SW 1271 (cell line): ENCODE measurements around the gene CRIP1.

Source experiments
- DNase-seq, 2 experiments: peaks; one replicate each; lab custom pipeline; 2025; lab: John Stamatoyannopoulos, UW

CRIP1 gene

DNA sequence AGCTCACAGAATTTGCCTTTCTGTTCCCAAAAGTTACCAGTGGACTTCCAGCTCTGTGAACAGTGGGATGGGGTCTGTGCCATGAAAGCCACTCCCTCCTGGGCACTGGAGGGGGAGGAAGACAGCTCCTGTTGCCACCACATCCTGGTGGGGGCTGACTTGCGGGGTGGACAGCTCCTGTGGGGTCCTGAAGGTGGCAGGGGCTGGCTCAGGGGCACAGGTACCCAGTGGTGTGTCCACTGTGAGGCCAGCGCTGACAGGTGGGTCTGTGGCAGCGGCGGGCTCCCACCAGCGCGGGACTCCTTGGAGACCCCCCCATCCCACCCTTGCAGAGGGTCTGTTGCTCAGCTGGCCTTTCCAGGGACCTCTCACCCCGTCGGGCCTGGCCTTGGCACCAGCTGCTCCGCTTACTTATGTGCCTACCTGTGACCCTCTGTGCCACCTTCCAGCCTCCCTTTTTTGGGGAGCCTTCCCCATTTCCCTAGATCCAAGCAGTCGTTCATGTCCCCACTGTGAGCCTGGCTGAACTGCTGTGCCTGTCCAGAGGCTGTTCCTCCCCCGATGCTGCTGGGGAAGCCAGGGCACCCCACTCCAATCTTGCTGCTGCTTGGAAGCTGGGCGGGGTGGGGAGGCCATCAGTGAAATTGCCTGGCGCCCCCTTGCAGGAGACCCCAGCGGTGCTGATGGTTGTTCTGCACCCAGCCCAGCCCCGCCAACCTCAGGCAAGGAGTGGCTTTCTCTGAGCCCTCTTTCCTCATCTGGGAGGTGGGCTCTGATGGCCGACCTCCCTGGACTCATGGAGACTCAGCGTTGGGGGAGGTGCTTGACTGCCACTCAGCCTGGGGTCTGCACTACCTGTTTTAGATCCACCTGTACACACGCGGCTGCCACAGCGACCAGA lies 6.5 kb downstream of the CRIP1 start:
- no peak for DNase-seq

DNA sequence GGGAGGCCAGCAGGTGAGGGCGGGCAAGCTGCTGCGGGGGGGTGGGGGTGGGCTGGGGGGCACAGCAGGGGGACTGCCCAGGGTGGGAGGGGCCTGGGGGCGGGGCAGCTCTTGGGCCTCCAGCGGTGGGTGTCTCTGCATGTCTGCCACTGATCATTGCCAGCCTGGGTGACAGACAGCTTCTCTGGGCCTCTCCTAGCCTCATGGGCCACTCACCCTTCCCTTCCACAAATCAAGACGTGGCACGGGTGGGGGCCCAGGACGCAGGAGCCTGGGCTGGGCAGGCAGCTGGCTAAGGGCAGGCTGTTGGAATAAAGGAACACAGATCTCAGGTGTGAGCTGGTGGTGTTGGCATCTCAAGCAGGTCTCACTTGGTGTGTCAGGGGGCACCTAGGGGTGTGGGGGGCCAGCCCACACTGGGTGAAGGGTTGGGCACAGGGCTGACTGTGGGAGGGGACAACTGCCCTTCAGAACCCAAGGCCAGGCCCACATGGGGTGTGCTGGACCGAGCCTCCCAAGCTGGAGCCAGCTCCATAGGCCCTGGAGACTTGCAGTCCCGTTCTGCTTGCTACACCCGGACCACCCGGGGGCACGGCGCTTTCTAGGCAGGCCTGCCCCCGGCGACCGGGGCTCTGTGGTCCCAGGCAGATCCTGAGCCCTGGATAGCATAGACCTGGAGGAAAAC lies 7.4 kb downstream of the CRIP1 start:
- no peak for DNase-seq

DNA sequence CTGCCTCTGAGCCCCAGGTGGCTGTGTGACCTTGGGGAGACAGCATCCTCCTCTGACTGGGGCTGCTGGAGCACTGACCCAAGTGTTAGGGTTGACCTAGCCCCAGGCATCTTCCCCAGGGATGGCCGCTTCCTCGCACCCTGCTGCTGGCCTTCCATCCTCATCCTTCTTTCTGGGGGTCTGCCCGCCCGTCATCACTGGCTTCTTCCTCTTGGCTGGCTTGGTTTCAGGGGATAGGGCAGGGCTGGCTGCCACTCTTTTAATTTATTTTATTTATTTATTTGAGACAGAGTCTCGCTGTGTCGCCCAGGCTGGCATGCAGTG lies 7.9 kb downstream of the CRIP1 start:
- no peak for DNase-seq

DNA sequence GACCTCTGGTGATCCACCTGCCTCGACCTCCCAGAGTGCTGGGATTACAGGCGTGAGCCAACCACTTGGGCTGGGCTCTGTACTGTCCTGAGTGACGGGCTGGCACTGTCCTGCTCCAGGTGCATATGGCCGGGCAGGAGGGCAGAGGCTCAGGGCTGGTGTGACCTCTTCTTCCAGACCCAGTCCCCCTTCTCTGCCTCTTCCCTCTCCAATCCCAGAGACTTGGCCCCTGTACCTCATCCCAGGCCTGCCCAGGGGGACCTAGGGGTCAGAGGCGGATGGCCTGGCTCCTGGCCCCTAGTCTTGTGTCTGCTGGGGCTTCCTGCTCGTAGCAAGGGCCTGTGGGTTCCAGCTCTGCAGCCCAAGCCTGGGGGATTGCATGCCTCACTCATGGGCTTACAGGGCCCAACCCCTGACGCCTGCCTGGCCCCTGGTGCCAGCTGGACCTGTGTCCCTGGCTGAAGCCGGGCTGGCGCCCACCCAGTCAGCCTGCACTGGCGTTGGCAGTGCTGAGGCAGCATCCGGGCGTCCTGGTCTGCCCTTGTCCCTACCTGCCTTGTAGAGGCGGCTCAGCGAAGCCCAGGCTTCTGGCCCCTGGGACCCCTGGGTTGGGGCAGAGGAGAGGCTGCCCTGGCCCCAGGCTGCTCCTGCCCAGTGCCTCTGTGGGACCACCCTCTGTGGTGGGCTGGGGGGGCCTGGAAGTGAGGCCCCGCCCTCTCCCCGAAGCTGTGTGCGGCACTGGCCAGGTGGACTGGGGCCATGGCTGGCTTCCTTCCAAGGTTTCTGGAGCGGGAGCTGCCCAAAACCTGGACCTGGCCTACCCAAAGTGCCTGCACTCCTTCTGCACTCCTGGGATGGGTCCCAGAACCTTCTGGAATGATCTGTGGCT lies 8.7 kb downstream of the CRIP1 start:
- no peak for DNase-seq

DNA sequence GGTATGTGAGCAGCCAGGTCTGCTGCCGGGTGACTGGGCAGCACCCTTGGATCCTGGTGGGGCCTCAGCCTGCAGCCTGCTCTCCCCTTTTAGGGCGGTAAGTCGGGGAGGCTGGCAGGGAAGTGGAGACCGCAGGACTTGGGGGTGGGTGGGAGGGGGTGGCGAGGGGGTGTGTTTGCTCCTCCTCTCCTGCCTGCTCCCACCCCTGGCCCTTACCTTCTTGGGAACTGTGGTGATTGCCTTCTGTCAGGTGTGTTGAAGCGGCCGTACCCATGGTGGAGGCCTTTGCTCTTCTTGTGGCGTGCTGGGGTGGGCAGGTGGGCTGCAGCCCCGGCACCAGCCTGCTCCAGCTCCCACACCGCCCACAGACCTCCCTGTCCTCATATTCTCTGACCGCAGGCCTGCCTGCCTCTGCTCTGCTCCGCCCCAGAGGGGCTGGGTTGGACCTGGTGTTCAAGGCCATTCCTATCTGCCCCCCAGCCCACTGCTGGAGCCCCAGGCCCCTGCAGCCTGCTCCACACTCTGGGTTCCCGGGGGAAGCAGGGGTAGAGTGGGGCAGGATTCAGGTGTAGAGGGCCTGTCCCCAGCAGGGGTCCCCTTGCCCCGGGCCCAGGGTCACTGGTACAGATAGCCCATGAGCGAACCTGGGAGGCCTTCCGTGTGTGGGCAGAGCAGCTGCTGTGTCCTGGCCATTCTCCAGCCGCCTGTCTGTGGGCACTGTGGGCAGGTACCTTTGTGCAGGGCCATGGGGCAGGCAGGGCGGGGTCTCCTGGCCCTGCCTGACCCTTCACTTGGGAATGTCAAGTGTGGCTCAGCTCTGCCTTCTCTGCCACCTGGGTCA lies 9.5 kb downstream of the CRIP1 start:
- no peak for DNase-seq

DNA sequence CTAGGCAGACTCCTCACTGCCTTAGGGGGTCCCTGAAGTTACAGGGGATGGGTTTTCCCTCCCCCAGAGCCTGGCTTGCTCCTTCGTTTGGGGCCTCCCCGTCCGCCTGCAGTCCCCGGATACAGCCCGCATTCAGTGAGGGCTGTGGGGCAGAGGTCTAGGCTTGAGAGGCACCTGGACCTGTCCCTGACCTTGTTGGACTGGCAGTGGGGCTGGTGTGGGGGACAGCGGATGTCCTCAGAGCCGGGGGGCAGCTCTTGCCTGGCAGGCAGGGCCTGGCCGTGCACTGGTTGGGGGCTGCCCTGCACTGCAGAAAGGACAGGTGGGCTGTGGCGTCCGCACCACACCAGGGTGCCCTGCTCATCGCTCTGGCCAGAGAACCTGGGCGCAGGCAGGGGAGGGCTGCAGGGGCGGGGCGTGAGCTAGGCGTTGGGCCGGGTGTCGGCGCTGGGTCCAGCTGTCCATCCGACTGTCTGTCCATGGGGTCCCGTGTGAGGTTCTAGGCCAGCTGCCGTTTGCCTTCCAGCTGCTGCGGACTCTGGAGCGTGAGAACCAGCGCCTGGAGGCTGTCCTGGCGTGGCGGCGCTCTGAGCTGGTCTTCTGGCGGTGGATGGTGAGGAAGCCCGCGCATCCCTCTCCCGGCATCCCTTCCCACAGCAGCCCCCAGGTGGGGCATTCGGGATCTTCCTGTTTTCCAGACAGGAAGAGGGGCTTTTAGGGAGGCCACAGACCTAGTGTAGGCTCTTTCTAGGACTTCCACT lies 10.3 kb downstream of the CRIP1 start:
- no peak for DNase-seq

DNA sequence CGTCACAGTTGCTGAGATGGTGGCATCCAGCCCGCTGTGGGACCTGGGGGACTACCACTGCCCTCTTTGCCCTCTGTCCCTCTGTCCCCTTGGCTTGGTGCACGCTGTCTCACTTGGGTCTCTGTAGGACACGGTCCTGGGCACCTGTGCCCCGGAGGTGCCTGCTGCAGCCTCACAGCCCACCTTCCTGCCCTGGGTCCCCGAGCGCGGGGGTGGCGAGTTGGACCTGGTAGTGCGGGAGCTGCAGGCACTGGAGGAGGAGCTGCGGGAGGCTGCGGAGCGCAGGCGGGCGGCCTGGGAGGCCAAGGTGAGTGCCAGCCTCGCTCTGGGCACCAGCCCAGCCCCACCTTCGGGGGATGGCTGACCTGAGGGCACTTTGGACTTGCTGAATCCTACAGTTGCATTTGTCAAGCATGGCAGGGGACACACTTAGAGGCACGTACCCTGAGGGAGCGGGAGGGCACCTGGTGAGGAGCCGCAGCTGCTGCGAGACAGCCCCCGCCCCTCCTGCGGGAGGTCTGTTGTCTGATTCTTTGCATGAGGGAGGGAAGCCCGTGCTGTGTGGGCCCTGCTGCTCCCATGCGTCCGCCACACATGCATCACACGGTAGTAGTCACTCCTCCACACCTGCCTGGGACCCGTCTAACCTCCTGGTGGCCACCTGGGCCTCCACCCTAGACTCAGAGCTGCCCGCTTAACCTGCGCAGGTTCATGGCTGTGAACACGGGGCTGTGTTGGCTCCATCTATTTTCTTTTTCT lies 11.2 kb downstream of the CRIP1 start:
- no peak for DNase-seq

DNA sequence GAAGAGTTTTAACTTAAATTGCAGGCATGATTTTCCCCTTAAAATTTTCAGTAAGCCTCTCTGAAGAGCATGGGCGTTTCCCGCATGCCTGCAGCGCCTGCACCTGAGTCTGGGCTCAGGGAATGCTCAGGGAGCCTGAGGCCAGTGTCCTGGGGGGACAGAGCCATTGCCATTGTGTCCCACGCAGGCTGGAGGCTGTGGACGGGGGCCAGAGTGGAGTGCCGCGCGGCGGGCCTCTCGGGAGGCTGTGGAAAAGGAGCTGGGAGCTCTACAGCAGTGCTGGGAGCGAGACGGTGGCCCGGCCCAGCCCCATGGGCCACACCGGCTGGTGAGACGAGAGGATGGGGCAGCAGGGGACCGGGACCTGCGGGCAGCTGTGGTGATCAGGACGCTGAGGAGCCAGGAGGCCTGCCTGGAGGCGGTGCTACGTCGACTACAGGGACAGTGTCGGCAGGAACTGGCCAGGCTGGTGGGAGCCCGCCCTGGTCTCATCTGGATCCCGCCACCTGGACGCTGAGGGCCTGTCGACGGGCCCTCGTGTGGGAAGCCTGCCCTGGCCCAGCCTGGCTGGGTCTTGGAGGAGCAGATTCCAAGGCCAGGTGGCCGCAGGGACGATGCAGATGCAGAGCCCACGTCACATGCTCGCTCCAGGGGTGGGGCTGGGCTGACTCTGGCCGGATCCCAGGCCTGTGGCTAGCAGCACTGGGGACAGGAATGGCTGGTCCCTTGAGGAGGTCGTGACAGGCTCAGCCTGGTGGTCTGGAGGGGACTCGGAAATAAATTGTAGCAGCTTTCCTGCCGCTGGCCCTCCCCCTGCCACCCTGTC lies 12.0 kb downstream of the CRIP1 start:
- no peak for DNase-seq

DNA sequence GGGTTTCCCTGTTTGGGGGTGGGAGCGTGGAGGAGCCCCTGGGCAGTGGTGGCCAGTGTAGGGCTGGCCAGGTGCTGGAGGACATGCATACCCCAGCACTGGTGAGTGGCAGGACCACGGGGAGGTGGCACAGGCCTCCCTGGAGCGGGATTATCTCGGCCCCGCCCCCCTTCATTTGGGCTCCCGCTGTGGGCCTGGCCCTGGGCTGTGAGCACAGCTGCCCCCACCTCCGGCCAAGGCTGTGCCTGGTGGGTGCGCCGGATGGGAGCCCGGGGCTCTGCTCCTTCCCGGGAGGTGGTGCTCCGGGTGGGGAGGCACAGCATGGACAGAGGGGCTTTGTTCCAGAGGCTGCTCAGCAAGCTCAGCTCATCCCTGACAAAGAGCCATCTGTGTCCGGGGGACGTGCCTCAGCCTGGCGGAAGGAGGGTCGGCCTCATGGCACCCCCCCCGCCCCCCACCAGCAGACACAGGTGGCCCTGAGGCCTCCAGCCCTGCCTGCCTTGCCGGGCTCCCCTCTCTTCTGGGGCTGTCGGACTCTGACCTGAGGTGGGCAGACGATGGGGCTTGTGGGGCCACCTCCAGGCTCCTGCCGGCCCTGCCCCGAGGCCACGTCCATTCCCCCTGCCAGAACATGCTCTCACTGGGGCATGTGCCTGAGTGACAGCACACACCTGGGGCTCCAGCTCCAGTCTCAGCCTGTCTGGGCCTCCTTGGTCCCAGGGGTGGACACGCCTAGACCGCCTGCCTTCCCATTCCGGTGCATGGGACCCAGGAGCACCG lies 12.8 kb downstream of the CRIP1 start:
- no peak for DNase-seq

DNA sequence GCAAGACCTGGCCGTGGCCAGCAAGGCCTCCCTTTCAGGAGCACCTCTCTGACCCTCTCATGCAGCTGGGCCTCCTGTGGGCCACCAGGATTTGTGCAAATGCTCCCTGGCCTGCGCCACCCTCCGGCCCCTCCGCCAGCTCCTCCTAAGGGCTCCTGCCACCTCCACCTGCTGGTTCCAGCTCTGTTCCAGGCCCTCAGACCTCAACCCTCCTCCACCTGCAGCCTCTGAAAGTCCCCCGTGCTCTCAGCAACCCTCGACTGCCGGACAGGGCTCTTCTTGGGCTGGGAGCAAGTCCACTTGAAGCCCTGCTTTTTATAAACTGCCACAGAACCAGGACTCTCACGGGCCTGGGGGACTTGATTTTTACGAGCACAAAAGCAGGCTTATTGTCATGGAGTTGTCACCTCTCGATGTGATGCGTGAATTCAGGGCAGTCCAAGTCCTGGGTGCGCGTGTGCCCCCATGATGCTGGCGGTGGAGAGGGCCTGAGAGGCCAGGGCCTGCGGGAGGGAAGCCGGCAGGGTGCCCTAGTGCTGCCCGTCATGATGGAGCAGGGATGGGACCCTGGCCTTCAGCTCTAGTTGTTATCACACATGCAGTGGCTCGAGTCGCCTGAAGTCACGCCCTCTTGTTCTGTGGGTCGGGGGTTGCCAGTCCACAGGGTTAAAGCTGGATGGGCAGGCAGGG lies 13.5 kb downstream of the CRIP1 start:
- no peak for DNase-seq

DNA sequence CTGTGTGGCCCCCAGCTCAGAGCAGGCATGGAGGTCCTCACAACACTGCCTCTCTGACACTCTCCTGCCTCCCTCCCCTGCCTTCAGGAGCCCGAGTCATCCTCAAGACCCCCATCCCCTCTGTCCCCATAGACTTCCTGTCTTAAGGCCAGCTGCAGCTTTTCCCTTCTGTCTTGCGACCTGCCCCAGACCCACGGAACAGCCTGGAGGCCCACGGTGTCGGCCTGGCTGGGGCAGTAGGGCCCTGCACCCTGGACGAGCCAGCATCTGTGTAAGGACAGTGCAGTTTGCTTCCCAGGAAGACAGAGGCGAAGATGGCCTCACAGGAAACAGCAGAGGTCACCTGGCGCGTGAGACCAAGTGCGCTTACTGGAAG lies 14.0 kb downstream of the CRIP1 start:
- DNase-seq, result no peak

DNA sequence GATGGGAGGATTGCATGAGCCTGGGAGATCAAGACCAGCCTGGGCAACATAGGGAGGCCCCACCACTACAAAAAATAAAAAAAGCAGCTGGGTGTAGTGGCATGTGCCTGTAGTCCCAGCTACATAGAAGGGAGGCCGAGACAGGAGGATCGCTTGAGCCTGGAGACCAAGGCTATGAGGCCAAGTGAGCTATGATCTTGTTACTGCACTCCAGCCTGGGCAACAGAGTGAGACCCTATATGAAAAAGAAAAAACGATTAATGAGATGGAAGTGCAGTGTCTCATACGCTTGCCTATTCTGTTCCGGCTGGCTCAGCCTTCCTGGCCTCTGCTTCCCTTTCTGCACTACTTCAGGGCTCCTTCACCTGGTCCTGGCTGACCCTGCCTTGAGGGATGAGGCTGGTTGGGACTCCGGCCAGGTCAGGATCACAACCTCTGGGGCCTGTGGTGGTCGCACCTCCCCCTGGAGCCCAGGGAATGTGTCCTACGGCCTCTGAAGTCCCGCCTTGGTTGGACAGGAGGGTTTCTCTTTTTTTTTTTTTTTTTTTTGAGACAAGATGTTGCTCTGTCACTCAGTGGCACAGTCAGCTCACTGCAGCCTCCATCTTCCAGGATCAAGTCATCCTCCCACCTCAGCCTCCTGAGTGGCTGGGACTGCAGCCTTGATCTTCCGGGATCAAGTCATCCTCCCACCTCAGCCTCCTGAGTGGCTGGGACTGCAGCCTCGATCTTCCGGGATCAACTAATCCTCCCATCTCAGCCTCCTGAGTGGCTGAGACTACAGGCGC lies 15.0 kb downstream of the CRIP1 start:
- DNase-seq, result no peak

DNA sequence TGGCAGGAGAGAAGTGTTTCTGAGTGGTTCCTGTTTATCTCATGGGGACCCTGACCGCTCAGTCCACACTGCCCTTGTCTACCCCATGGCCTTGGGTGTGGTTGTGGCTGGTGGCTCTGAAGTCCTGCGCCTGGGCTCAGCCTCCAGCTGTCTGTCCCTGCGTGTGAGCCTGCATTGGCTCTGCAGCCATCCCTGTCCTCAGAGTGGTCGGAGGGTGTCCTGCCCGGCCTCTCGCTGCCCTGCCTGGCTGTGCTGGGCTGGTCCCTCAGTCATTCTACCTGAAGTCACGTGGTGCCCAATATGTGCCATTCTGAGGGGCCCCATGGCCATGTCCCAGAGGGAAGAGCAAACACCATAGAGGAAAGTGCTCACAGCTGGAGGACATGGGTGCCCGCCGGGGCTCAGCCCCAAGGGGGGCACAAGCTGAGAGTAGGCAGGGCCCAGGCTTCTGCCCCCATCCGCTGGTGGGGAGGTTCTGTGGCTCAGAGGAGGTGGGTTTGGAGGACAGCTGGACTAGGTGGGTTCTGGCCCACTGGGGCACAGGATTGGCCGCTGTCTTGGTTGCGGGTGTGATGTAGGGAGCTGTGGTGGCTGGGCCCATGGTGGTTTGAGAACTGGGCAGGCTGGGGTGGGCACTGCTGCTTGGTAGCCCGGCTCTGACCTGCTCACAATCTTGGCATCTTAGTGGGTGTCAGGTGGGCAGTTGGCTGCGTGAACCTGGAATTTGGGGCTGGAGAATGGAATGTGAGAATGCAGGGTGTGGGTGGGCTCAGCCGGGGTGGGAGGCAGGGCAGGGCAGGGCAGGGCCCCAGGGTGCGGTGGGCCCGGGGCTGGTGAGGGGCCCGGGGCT lies 16.0 kb downstream of the CRIP1 start:
- DNase-seq, result no peak

DNA sequence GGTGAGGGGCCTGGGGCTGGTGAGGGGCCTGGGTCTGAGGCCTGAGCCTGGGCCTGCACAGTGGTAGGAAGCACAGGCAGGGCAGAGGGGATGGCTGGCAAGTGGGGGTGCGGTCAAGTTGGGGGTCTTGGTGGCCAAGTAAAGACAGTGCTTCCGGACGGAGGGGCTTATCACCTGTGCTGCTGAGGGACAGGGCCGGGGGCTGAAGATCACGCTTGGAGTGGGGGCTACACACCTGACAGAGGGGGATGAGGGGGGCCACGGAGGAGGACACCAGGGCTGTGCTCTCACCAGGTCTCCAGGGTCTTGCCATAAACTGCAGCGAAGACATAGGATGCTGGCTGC lies 16.6 kb downstream of the CRIP1 start:
- DNase-seq, result no peak

DNA sequence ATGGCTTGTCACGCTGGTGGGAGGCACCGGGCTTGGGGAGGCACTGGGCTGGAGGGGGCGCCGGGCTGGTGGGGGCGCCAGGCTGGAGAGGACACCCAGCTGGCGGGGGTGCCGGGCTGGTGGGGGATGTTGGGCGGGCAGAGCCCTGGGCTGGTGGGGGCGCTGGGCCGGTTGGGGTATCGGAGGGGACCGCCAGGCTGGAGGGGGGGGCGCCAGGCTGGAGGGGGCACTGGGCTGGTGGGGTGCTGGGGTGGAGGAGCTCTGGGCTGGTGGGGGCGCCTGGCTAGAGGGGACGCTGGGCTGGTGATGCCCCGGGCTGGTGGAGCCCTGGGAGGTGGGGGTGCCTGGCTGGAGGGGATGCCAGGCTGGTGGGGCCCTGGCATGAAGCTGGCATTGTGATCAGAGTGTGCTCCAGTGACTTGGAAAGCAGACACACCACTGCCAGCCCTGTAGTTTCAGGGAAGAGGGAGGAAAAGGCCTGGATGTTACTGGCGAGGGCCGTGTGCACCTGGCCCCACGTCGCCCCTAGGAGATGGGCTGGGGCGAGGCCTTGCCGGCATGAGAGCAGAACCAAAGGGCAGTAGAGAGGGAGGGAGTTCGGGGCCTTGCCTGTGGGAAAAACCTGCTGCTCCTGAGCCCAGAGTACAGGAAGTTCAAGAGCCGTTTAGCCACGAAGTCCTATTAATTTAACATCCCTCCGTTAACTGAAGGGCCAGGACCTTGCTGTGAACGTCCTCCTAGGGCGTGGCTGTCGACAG lies 17.4 kb downstream of the CRIP1 start:
- DNase-seq, result no peak

DNA sequence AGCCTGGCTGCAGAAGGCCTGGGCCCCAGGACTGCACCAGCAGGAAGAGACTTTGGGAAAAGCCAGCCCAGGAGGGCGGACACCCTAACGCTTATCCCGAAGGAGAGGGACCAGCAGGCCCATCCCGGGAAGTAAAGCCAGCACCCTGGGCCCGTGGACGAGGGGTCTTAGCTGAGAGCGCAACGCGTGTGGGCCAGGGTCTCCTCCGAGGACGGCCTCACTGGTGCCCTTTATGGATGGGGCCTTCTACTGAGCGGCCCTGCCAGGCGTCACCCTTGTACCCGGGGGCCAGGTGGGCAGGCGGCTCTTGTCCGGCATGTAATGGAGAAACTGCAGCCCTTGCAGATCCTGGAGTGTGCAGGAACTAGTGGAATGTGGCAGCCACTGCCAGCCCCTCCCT lies 18.4 kb downstream of the CRIP1 start:
- DNase-seq, result no peak
